ENCODE data around the gene TMEM101.

GRCh38 chr17:44004077-44004760, 10.5 kb downstream of the TMEM101 start, which contains the start of gene NAGS:
- no peak for TF ChIP-seq POLR2A (IDR thresholded peaks at IDR 0.05; ENCODE audit: low read depth, low read length)
- TF ChIP-seq POLR2AphosphoS5 (IDR thresholded peaks at IDR 0.05; ENCODE audit: low read depth, low read length): no peak
- TF ChIP-seq TAF1 (IDR thresholded peaks at IDR 0.05; ENCODE audit: borderline replicate concordance, low read depth, low read length): no peak

All from GM12892 (cell line).